Stimulated activated CD8-positive, alpha-beta memory T cell treated with anti-CD3 and anti-CD28 coated beads, Interleukin-2, amount 100 ng/mL, for 48 hours (primary cell): ENCODE measurements around the gene NEMP1.
"Not testable (repeated sequence)": the region's sequence is repeated elsewhere in the genome, so short reads cannot be mapped to it uniquely, and the experiment has no call there.

ENCODE experiments used
- DNase-seq, 2 donors: peaks; one replicate each; pipeline ENCODE4 v3.0.0-alpha.2; 2020; ENCODE audit warnings: low read depth in 2 of 2

Gene NEMP1, protein sequence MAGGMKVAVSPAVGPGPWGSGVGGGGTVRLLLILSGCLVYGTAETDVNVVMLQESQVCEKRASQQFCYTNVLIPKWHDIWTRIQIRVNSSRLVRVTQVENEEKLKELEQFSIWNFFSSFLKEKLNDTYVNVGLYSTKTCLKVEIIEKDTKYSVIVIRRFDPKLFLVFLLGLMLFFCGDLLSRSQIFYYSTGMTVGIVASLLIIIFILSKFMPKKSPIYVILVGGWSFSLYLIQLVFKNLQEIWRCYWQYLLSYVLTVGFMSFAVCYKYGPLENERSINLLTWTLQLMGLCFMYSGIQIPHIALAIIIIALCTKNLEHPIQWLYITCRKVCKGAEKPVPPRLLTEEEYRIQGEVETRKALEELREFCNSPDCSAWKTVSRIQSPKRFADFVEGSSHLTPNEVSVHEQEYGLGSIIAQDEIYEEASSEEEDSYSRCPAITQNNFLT

DNA sequence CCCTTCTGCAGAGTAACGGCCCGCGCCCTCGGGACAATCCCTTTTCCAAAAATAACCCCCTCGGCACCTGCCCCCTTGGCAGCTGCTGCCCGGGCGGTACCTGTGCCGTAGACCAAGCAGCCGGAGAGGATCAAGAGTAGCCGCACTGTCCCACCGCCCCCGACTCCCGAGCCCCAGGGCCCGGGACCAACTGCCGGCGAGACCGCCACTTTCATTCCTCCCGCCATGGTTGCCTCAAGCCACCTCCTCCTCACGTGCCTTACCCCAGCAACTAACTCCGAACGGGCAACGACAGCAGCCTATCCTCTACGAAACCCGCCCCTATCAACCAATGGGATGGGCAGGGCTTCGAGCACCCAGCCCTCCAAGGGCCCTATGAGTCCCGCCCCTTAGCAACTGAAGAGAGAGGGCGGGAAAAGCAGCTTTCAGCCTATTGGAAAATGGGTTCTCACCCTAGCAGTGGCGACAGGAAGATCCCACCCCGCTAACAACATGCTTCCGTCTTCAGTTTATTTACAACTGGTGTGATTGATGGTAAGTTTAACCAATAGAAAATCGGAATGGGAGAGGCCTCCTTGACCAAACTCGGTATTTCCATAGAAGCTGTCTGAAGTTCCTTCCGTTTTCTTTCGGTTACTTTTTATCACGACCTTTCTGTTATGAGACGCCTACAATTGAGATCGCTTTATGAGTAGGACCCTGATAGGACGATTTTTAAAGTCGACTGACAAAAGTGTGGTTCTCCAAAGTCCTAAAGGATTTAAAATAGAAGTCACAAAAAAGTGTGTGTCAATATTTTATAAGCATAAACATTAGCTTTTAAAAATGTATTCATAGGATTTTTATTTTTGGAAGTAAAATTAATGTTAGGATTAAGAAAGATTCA, at the start of gene NEMP1:
NEMP1 (minus strand) TSS at position 273 of the 886 bp plus-strand sequence; CDS start at position 227, 46 bp downstream.
- DNase-seq = peak; percentile 84 to 90

DNA sequence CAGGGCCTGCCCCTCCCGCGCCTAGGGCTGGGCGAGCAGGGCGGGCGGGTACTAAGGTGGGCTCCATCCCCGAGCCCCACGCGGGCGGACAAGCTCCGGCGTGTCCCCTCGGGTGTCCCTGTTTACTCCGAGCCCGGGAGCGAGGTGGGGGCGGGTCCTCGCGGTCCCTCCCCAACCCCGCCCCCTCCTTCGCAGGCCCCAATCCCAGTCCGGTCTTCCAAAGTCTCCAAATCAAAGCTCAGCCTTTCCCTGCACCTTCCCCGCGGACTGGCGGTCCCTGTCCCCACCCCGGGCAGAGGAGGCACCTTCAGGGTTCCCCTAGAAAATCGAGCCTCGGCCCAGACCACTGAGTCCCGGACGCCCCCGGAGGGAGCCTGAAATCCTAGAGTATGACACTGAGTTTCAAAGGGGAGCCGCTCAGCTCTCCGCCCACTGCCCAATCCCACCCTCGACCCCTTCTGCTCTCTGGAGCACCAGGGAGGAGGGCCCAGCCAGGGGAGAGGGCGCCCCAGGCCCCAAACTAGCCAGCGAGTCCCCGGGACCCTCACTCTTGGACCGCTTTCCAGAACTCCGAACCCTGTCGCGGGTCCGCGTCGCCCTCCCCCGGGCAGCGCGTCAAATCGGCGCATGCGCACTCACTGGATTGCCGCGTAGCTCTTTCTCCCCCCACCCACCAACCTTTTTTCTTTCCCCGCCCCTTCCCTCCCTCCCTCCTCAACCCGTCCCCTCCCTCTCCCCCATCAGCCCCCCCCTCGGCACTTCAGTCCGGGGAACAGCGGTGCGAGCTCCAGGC, 49.3 kb upstream of the NEMP1 start, which contains the start of gene LRP1:
LRP1 (plus strand) TSS at position 758 of the 793 bp plus-strand sequence. CDS start 482 bp downstream, outside the sequence.
- DNase-seq = peak; percentile 49 to 52

DNA sequence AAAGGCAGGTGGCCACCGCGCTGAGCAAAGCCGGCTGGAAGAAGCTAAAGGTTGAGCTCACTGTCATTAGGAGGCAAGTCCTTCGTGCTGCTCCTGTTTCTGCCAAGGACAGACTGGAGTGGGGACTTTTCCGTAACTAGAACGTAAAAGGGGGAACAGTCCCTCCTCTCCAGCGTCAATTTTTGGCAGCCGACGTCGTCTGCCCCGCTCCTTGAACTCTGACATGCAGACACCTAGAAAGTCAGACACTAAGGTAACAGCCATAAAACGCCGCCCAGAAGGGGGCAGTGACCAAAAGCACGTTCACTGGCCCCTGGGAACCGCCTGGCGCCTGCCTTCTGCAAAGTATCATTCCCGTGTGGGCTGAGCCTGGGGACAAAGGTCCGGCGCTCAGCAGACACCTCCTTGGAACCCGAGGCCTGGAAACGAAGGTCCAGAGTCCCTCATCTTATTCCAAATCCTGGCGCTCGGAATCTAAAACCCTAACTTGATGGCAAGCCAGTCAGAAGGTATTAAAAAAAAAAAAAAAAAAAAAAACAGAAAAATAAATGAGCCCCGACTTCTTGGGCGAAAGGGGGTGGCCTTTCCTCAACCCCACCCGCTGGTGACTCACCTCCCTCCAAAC, 48.6 kb upstream of the NEMP1 start:
- DNase-seq = peak; percentile 22 to 39

DNA sequence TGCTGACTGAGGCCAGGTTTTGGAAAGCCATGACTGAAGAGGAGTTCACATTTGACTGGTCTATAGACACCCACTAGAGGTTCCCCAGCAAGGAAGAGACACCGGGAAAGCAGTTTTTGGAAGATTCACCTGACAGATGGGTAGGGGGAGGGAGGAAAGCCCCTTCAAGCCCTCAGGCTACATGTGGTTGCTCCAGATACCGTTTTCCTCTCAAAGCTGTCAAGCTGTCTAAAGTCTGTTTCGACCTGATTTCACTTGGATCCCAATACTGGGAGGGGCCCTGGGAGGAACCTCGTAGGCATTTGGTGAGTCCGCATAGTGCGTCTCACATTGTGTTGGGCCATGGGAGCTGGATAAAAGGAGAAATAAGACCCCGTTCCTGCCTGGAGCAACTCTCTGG, 48.0 kb upstream of the NEMP1 start:
- no peak for DNase-seq

DNA sequence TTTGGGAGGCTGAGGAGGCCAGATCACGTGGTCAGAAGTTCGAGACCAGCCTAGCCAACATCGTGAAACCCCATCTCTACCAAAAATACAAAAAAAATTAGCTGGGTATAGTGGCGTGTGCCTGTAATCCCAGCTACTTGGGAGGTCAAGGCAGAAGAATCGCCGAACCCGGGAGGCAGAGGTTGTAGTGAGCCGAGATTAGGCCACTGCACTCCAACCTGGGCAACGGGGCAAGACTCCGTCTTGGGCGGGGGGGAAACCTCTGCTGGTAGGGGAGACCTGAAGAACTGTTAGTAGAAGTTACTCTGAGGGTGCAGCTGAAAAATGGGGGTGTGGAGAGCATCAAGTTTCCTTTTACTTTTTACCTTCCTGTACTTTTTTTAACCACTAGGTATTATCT, 47.5 kb upstream of the NEMP1 start:
- no peak for DNase-seq

DNA sequence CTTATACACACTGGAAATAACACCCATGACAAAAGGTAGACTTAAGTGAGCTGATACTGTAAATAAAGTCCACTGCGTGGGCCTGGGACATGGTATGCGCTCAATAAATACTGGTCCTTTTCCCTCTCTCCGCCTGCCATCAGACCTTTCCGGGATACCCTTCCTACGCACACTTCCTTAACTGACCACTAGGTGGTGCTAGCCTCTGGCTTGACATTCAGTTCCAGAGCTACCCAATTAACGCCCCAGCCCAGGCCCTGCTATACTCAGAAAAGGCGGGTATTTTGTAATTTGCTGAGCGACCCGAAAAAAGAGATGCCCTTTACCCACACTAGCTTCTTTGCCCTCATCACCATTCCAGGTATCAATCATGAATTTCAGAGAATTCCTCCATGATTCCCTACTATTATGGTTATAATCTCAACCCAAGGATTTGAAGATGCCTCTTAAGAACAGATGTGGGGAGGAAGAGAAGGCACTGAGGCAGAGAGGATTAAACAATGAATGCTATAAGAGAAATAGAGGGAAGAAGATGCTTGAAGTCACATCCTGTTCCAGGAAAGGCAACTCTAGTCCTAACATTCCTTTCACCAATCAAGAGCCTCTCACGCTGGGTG, 45.8 kb upstream of the NEMP1 start:
- peak; percentile 33 to 63 for DNase-seq

DNA sequence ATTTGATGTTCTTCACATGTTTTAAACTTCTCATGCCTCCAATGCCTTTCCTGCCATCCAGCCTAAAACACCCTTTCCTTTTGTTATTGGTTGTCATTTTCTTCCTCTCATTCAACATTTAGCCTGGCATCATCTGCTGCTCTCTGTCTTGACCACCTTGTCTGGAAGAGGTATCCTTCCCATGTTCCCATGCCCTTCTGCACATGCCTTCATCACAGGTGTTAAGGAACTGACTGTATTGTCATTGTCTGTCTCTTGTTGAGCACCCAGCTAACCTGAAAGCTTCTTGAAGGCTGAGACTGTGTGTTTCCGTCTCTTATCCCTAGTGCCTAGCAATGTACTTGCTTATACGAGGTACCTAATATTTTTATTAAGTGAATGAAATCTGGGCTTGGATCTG, 45.2 kb upstream of the NEMP1 start:
- DNase-seq = no peak

DNA sequence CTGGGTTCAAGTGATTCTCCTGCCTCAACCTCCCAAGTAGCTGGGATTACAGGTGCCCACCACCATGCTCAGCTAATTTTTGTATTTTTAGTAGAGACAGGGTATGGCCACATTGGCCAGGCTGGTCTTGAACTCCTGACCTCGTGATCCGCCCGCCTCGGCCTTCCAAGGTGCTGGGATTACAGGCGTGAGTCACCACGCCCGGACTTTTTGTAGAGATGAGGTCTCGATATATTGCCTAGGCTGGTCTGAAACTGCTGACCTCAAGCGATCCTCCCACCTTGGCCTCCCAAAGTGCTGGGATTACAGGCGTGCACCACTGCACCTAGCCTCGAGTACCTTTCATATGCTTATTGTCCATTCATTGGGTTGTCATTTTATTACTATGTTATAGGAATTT, 42.1 kb upstream of the NEMP1 start:
- DNase-seq = not testable (repeated sequence)

DNA sequence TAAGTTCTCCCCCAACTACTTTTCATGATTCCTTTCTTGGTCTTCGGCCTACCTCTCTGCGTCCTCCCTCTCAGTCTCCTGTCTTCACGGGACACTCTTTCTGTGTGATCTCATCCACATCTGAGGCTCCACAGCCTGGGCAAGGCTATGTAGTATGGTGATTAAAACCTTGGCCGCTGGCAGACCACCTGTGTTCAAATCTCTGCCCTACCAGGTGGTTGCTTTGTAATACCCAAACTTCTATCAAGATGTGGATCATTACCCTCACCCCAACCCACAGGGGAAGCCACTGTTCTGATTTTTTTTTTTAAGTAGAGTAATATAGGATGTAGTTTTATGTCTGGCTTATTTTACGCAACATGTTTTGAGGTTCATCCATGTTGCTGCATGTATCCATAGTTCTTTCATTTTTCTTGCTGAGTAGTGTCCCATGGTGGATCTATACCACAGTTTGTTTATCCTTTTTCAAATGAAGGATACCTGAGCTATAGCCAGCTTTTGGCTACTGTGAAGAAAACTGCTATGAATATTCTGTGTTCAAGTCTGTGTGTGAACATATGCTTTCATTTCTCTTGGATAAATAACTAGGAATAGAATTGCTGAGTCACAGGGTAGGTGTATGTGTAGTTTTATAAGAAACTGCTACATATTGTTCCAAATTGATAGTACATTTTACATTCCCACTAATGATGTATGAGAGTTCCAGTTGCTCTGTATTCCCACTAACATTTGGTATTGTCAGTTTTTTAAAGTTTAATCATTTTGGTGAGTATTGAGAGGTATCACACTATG, 40.9 kb upstream of the NEMP1 start:
- DNase-seq = no peak

DNA sequence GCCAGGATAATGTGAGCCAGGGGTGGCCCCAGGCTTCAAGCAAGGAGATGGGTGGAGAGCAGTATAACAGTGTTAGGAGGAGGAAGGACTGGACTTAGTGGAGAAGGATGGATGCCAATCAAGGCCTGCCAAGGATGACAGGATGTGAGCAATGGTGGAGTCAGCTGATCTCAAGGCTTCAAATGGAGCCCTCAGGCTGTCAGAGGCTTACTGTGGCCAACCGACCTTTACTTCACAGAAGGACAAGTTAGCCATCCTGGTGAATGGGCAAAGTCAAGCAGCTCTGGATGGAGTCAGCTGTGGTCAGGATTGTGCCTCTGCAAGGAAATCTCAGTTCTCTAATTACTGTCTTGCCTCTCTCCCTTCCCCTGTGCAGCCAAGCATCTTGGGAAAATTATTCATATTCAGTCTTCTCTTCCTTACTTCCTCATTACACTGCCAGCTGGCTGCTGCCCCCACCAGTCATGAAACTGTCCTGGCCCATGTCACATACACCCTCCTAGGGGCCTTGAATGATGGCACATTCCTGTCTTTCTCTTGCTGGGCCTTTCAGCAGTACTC, 40.2 kb upstream of the NEMP1 start:
- DNase-seq = no peak

DNA sequence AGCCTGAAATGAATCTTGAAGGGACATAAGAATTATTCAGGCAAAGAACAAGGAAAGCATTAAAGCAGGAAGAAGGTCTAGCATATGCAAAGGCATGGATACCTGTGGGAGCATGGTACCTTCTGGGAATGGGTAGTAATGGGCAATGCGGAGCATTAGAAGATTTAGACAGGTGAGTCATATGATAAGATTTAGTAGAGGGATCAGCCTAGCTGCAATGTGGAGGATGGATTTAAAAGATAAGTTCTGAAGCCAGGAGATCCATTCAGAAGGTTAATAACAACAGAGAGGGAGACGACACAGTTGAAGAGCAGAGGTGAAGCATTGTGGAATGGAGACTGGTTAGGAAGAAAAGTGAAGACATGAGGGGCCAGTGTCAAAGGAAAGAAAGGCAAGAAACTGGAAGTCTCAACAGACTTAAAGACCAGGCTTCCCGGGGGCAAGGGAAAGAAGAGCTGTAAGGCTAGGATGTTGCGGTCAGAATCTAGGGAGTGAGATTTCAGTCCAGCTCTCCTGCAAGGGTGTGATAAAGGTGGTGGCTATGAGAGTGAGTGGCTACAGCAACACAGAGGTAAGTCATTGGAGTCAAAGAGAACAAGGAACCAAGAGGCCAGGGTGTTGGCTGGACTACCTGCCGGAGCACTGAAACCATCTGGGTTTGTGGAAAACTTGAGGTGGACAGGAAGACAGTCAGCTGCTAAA, 38.1 kb upstream of the NEMP1 start:
- DNase-seq = no peak

DNA sequence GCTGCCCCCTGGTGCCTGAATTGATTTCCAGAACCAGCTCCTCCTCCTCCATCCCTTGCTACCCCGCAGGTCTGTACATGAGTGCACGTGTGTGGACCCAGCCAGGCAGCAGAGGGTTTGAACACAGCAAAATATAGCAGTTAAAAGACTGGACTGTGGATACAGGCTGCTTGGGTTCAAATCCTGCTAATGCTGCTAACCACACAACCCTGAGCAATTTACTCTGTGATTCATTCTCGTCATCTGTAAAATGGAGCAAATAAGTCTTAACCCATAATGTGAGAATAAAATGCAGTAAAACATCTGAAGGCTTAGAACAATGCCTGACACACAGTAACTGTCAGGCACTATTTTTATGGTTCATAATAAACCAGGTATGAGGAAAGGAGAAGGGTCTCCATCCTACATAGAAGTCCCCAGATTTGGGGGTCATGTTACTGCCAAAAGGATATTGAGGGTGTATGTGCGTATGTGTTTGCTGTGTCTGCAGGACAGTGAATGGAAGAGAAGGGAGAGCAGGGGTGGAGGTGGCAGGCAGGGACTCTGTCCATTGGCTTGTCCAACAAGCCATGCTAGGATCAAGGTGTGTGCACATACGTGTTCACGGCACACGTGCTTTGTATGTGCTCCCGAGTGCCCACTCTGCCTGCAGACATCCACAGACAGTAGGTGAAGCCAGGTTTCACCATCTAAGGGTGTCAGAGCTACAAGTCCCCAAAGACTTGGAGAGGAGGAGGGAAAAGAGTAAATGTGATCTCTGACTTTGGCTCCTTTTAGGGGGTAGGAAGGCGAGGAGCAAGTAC, 34.1 kb upstream of the NEMP1 start:
- DNase-seq = no peak

DNA sequence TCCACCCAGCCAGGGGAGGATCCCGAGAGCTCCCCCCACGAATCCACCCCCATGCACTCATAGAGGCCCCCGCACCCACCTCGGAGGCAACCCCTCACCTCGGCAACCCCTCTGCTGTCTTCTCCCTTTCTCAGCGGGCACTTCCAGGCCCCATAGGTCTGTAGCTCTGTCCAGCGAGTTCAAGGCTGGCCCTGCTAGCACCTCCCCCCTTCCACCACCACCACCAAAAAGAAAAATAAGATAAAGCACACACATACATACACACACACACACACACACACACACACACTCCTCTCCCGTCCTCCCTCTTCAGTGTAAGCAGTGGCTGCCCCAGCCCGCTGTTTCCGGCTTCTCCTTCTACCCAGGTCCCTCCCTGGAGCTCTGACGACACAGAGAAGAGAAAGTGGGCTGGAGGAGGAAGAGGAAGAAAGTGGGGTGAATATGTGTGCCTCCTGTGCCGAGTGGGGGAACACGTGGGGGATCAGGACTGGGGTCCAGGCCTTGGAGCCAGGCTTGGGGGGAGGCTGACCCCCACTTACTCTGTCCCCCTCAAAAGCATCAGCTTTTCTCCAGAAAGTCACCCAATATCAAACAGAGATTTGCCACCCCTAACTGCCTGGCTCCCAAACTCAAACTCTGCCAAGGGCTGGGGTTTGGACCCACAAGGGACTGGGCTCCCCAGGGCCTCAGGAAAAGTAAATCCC, 32.6 kb upstream of the NEMP1 start, which contains the start of gene STAT6:
STAT6 (minus strand) TSS at position 332 of the 704 bp plus-strand sequence. CDS start 3,084 bp downstream, outside the sequence.
- peak; percentile 51 to 65 for DNase-seq

DNA sequence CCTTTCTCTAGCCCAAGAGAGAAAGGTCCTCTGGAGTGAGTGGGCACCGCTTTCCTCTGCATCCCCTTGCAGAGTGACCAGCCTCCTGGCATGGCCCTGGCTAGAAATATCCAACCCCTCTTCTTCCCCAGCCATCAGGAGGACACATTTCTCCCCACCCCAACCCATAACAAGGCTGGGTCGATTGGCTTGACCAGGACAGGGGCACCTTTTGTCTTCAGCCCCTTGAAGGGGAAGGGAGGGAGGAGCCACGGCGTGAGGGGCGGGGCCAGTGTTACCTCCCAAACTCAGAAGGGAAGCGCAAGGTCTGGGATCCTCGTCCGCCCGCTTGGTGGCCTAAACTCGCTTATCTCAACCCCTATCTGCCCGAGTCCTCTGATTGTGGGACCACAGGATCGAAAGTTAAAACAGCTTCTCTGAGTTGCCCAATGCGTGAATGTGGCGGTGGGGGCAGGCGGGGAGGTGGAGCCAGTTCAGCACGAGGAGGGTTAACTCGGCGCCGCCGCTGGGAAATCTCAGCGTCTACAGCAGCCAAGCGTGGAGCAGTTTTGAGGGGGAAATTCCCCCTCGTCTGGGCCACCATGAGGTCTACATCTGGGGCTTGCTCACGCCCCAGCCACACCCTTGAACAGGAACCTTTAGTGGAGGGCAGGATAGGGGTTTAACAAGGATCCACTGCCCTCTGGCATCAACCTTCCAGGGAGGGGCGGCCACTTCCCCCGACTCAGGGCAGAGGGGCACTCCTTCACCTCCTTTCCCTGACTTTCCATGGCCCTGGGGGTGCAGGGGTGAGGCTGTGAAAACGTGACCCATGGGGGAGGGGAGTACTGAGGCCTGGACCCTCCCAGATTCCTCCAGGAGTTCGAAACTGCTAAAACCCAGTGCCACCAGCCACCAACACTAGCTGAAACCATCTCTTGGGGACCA, 31.8 kb upstream of the NEMP1 start:
- DNase-seq = peak; percentile 70 to 78

DNA sequence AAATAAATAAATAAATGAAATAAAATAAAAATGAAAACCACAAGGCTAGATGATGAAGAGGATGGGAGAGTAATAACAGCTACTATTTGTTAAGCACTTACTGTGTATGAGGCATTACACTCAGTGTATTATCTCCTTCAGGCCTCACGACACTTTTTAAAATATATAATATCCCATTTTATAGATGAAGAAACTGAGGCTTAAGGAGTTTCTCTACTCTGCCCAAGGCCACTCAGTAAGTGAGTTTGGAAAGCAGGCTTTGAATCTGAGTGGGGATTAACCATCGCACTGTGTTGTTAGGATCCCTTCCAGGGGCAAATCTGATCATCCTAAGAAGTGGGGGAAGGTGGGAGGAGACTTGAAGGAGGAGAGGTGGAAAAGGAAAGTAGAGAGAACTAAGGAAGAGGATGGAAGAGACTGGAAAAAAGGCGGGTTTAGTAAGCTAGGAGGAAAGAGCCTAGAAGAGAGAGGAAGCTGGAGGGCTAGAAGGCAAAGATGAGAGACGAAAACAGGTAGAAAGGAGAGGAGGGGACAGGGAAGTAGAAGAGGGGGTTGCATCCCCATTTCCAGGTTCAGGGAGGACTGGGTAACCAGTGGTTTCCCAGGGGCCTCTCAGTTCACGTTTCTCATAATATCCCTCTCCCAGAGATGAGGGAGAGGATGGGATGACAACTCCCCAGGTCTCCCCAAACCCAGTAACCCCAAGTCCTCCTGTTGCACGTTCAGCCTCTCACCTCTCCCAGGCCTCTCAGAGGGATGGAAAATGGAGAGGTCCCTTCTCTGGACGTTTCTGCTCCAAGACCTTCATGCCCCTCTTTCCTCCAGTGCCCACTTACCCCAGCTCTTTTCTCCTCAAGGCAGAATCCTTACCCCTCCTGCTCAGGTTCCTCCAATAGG, 30.9 kb upstream of the NEMP1 start:
- no peak for DNase-seq
